Thyroid gland (tissue), 4 donors: ENCODE results near the gene NCR3LG1.

ENCODE experiments used
- POLR2A ChIP-seq, 2 donors: fragments of 450-650 bp; IDR thresholded peaks; one replicate each; pipeline ENCODE4 v1.6.1; 2017; ENCODE audit warnings: antibody characterized with exemption in 2 of 2, mild to moderate bottlenecking in 2 of 2, moderate library complexity in 1 of 2
- TF ChIP-seq, protein P1 (sequence below), 6 experiments: fragments of 200-600 bp in 3 of 6; fragments of 450-650 bp in 3 of 6; sonication (generic) in 3 of 6; IDR thresholded peaks; one replicate each; pipeline ENCODE4 v1.5.1; 2016 to 2019; ENCODE audit warnings: antibody characterized with exemption in 6 of 6, mild to moderate bottlenecking in 2 of 6, inconsistent platforms in 1 of 6, moderate library complexity in 1 of 6

DNA sequence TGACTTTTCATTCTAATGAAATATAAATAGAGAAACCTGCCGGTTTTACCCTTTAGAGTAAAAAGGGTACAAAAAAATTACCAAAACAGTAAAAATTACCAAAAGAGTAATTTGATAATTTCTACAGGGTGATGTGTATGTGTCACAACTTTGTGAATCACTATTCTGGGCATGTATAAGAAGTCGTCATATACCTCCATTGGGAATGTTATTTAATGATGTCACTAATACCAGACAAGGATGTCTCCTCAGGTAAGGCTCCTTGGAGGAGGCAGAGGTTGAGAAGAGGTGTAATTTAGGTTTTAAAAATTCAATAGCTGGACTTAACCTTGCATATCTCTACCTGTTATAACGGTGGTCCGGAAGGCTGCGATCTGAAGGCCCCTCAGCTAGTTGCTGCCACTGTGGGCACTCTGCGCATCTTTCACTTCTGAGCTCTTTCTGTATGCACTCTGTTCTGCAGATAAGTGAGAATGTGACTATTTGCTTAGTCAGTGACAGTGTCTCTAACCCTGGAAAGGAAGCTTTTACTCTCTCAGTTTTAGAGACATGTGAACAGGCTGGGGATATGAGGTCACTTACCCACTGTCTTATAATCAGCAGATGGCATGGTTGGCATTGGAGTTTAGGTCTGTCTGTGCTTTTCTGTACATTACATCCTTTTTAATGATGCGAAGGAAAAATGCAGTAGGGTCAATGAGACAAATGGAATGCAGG, 987 bp upstream of the NCR3LG1 start:
- TF ChIP-seq, protein P1, sequence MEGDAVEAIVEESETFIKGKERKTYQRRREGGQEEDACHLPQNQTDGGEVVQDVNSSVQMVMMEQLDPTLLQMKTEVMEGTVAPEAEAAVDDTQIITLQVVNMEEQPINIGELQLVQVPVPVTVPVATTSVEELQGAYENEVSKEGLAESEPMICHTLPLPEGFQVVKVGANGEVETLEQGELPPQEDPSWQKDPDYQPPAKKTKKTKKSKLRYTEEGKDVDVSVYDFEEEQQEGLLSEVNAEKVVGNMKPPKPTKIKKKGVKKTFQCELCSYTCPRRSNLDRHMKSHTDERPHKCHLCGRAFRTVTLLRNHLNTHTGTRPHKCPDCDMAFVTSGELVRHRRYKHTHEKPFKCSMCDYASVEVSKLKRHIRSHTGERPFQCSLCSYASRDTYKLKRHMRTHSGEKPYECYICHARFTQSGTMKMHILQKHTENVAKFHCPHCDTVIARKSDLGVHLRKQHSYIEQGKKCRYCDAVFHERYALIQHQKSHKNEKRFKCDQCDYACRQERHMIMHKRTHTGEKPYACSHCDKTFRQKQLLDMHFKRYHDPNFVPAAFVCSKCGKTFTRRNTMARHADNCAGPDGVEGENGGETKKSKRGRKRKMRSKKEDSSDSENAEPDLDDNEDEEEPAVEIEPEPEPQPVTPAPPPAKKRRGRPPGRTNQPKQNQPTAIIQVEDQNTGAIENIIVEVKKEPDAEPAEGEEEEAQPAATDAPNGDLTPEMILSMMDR (IDR thresholded peaks at IDR 0.05), result no peak
- TF ChIP-seq POLR2A (IDR thresholded peaks at IDR 0.05), result no peak
